ENCODE measurements around the gene LCE1C. TPM values are rescaled to one million over a fixed set of nuclear protein-coding genes. Genes with fewer than 3 reads are reported as not detected.

LCE1C gene
- total RNA-seq, 1 experiment from 2014 or later = not detected

GRCh38 chr1:152770411-152770810, 36.0 kb downstream of the LCE1C start (continued):
- TF ChIP-seq, protein P1, sequence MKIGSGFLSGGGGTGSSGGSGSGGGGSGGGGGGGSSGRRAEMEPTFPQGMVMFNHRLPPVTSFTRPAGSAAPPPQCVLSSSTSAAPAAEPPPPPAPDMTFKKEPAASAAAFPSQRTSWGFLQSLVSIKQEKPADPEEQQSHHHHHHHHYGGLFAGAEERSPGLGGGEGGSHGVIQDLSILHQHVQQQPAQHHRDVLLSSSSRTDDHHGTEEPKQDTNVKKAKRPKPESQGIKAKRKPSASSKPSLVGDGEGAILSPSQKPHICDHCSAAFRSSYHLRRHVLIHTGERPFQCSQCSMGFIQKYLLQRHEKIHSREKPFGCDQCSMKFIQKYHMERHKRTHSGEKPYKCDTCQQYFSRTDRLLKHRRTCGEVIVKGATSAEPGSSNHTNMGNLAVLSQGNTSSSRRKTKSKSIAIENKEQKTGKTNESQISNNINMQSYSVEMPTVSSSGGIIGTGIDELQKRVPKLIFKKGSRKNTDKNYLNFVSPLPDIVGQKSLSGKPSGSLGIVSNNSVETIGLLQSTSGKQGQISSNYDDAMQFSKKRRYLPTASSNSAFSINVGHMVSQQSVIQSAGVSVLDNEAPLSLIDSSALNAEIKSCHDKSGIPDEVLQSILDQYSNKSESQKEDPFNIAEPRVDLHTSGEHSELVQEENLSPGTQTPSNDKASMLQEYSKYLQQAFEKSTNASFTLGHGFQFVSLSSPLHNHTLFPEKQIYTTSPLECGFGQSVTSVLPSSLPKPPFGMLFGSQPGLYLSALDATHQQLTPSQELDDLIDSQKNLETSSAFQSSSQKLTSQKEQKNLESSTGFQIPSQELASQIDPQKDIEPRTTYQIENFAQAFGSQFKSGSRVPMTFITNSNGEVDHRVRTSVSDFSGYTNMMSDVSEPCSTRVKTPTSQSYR (CRISPR knock-in tag; IDR thresholded peaks at IDR 0.05) = no peak
- TF ChIP-seq, protein P2, sequence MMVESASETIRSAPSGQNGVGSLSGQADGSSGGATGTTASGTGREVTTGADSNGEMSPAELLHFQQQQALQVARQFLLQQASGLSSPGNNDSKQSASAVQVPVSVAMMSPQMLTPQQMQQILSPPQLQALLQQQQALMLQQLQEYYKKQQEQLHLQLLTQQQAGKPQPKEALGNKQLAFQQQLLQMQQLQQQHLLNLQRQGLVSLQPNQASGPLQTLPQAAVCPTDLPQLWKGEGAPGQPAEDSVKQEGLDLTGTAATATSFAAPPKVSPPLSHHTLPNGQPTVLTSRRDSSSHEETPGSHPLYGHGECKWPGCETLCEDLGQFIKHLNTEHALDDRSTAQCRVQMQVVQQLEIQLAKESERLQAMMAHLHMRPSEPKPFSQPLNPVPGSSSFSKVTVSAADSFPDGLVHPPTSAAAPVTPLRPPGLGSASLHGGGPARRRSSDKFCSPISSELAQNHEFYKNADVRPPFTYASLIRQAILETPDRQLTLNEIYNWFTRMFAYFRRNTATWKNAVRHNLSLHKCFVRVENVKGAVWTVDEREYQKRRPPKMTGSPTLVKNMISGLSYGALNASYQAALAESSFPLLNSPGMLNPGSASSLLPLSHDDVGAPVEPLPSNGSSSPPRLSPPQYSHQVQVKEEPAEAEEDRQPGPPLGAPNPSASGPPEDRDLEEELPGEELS (CRISPR knock-in tag; IDR thresholded peaks at IDR 0.05) = no peak
- TF ChIP-seq ZNF138 (CRISPR knock-in tag; conservative IDR thresholded peaks at IDR 0.05) = no peak
- no peak for TF ChIP-seq ATF3 (CRISPR knock-in tag; conservative IDR thresholded peaks at IDR 0.05)
- TF ChIP-seq, protein P3, sequence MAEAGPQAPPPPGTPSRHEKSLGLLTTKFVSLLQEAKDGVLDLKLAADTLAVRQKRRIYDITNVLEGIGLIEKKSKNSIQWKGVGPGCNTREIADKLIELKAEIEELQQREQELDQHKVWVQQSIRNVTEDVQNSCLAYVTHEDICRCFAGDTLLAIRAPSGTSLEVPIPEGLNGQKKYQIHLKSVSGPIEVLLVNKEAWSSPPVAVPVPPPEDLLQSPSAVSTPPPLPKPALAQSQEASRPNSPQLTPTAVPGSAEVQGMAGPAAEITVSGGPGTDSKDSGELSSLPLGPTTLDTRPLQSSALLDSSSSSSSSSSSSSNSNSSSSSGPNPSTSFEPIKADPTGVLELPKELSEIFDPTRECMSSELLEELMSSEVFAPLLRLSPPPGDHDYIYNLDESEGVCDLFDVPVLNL (CRISPR knock-in tag; IDR thresholded peaks at IDR 0.05; ENCODE audit: borderline replicate concordance, low read depth) = no peak
- no peak for TF ChIP-seq CBFB (CRISPR knock-in tag; IDR thresholded peaks at IDR 0.05; ENCODE audit: low read depth)
- no peak for TF ChIP-seq ZNF416 (CRISPR knock-in tag; IDR thresholded peaks at IDR 0.05)

DNA sequence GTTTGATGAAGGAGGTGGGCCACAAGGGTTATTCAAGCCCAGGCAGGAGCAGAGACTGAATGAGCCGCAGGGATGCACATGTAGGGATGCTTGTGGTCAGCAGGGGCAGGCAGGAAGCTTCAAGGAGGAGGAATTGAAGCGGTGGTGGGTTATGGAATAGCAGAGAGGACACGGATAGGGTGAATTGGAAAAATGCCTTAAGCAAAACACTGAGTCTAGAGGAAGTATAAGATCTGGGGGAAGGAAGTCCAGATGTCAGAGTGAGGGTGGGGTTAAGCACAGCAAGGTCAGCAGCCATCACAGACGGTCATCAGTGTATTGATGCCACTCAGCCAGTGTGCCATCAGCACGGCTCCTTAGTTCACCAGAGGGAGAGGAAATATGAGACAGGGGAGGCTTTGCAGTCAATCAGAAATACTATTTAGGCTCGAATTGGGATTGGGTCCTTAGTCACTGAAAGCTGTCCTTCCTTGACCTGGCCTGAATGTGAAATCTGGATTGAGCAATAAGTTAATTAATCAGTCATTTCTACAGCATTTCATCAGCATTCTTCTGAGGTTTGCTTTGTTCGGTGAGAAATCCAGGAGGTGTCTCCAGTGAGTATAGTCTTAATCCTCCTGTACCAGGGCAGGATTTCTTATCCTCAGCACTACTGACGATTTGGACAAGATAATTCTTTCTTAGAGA, 37.5 kb downstream of the LCE1C start:
- Mint-ChIP-seq H3K4me1 (no peaks in the 10 kb centered on the region), H3K4me3 (no peak overlapping the region), H3K27ac (no peak overlapping the region), H3K27me3 (ENCODE audit: low read depth) (peaks cover 6% of the 10 kb centered on the region; the same call in 1 of the 2 replicates), H3K9me3 (peaks cover 85% of the 10 kb centered on the region), H3K36me3 (peaks cover 68% of the 10 kb centered on the region)
- ATAC-seq (no peak), DNase-seq (ENCODE audit: low spot score) (no peak)
- ChIA-PET POLR2A (no interaction called here), CTCF (no interaction called here)
- TF ChIP-seq, protein P4, sequence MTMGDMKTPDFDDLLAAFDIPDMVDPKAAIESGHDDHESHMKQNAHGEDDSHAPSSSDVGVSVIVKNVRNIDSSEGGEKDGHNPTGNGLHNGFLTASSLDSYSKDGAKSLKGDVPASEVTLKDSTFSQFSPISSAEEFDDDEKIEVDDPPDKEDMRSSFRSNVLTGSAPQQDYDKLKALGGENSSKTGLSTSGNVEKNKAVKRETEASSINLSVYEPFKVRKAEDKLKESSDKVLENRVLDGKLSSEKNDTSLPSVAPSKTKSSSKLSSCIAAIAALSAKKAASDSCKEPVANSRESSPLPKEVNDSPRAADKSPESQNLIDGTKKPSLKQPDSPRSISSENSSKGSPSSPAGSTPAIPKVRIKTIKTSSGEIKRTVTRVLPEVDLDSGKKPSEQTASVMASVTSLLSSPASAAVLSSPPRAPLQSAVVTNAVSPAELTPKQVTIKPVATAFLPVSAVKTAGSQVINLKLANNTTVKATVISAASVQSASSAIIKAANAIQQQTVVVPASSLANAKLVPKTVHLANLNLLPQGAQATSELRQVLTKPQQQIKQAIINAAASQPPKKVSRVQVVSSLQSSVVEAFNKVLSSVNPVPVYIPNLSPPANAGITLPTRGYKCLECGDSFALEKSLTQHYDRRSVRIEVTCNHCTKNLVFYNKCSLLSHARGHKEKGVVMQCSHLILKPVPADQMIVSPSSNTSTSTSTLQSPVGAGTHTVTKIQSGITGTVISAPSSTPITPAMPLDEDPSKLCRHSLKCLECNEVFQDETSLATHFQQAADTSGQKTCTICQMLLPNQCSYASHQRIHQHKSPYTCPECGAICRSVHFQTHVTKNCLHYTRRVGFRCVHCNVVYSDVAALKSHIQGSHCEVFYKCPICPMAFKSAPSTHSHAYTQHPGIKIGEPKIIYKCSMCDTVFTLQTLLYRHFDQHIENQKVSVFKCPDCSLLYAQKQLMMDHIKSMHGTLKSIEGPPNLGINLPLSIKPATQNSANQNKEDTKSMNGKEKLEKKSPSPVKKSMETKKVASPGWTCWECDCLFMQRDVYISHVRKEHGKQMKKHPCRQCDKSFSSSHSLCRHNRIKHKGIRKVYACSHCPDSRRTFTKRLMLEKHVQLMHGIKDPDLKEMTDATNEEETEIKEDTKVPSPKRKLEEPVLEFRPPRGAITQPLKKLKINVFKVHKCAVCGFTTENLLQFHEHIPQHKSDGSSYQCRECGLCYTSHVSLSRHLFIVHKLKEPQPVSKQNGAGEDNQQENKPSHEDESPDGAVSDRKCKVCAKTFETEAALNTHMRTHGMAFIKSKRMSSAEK (CRISPR knock-in tag; IDR thresholded peaks at IDR 0.05; ENCODE audit: borderline replicate concordance) = no peak
- TF ChIP-seq, protein P1 (CRISPR knock-in tag; IDR thresholded peaks at IDR 0.05) = no peak
- TF ChIP-seq NR1H2 (CRISPR knock-in tag; IDR thresholded peaks at IDR 0.05) (no peak), ZNF423 (CRISPR knock-in tag; IDR thresholded peaks at IDR 0.05) (no peak), NR2C2 (CRISPR knock-in tag; IDR thresholded peaks at IDR 0.05) (no peak), IRF1 (CRISPR knock-in tag; IDR thresholded peaks at IDR 0.05) (no peak), TCF7 (CRISPR knock-in tag; IDR thresholded peaks at IDR 0.05; ENCODE audit: low read depth) (no peak), ZSCAN18 (CRISPR knock-in tag; IDR thresholded peaks at IDR 0.05) (no peak)
- TF ChIP-seq, protein P5, sequence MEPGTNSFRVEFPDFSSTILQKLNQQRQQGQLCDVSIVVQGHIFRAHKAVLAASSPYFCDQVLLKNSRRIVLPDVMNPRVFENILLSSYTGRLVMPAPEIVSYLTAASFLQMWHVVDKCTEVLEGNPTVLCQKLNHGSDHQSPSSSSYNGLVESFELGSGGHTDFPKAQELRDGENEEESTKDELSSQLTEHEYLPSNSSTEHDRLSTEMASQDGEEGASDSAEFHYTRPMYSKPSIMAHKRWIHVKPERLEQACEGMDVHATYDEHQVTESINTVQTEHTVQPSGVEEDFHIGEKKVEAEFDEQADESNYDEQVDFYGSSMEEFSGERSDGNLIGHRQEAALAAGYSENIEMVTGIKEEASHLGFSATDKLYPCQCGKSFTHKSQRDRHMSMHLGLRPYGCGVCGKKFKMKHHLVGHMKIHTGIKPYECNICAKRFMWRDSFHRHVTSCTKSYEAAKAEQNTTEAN (CRISPR knock-in tag; IDR thresholded peaks at IDR 0.05) = no peak
